ENCODE data around the gene TBC1D16. TPM values are rescaled to one million over a fixed set of nuclear protein-coding genes. Genes with fewer than 3 reads are reported as not detected.

The TBC1D16 gene
- total and polyA plus RNA-seq, 8 donors: 4.9 to 31.4 (median 19.7) TPM

GRCh38 chr17:79930877-79931816 is 104.5 kb downstream of the TBC1D16 start:
- Histone ChIP-seq H3K4me1 (peaks cover 0 to 4% (median 3%) of the 10 kb centered on the region in 3 donors), H3K36me3 (no peaks in the 10 kb centered on the region), H3K9me3 (no peaks in the 10 kb centered on the region), H3K4me3 (no peak overlapping the region), H3K27ac (no peak overlapping the region), H3K27me3 (peaks cover 0 to 3% (median 0%) of the 10 kb centered on the region in 4 donors)
- ATAC-seq (peak in 1 of 4 donors; percentile 10), DNase-seq (no peak), FAIRE-seq (no peak)
- no peak for TF ChIP-seq CTCF (IDR thresholded peaks at IDR 0.05)
- 35 to 46% methylated on average over 16 to 17 of the region's 17 CpGs for WGBS, 2 donors
- intact Hi-C loops (cut with DNase I): no loop called here

DNA sequence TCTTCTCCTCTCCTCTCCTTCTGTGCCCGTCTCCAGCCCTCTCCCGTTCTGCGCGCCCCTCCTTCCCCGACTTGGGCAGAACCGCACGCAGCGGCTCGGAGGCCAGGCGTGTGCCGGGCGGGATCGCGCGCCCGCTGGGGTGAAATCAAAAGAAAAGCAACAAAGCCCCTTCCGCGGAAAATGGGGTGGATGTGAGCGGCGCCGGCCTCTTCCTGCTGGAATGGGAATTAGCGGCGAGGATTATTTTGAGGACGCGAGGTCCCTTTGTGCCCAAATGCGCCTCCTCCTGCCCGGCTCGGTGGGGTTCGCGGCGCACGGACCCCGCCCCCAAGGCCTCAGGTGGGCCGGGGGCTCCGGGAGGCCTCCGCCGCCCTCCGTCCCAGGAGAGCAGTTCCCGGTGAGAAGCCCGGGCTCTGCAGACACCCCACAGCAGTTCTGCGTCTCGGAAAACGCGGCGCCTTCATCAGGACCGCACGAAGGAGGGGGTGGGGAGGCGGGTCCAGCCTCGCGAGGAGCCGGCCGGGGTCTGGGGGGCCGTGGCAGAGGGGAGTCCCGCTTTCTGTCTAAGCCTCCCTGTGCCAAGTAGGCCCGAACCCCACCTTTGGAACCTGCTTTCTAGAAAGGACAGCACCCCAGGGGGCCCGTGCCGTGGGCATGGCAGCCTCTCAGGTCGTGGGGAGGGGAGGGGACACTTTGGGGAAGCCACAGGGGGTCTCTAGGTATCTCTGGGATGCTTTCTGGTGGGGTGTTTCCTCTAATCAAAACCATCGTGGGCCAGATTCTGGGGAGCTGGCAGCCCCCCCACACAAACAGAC is 105.4 kb downstream of the TBC1D16 start:
- H3K27ac ChIP-seq: no peak overlapping the region
- ATAC-seq: no peak
- no peak for TF ChIP-seq CTCF (IDR thresholded peaks at IDR 0.05)
- FAIRE-seq: no peak
- no peak for DNase-seq
- peaks cover 0 to 3% (median 0%) of the 10 kb centered on the region in 4 donors for H3K27me3 ChIP-seq
- intact Hi-C loops (cut with DNase I): no loop called here
- WGBS, 2 donors: 2% methylated on average over 44 to 57 of the region's 59 CpGs
- H3K9me3 ChIP-seq: no peaks in the 10 kb centered on the region
- peak overlapping the region in 2 of 4 donors; percentile 0 to 26 for H3K4me3 ChIP-seq
- H3K36me3 ChIP-seq: no peaks in the 10 kb centered on the region
- H3K4me1 ChIP-seq: peaks cover 2 to 5% (median 4%) of the 10 kb centered on the region in 3 donors

- Histone ChIP-seq H3K27ac (no peak overlapping the region), H3K4me1 (peaks cover 9 to 11% (median 10%) of the 10 kb centered on the region in 3 donors), H3K4me3 (no peak overlapping the region), H3K27me3 (peaks cover 0 to 3% (median 0%) of the 10 kb centered on the region in 4 donors), H3K36me3 (no peaks in the 10 kb centered on the region), H3K9me3 (no peaks in the 10 kb centered on the region)
- no peak for ATAC-seq
- 81 to 88% methylated on average over 15 to 25 of the region's 25 CpGs for WGBS, 2 donors
- intact Hi-C loops (cut with DNase I): no loop called here
- no peak for TF ChIP-seq CTCF (IDR thresholded peaks at IDR 0.05)
- DNase-seq: no peak
- FAIRE-seq: no peak
Measured at GRCh38 chr17:79929257-79930061, 106.2 kb downstream of the TBC1D16 start.

- ATAC-seq (no peak), FAIRE-seq (no peak), DNase-seq (peak in 1 of 6 donors; percentile 59)
- Histone ChIP-seq H3K4me1 (peaks cover 9 to 11% (median 10%) of the 10 kb centered on the region in 3 donors), H3K9me3 (no peaks in the 10 kb centered on the region), H3K4me3 (no peak overlapping the region), H3K36me3 (no peaks in the 10 kb centered on the region), H3K27me3 (peaks cover 0 to 3% (median 0%) of the 10 kb centered on the region in 4 donors), H3K27ac (no peak overlapping the region)
- intact Hi-C loops (cut with DNase I): no loop called here
- no peak for TF ChIP-seq CTCF (IDR thresholded peaks at IDR 0.05)
- WGBS, 2 donors: 83 to 91% methylated on average over 16 of the region's 16 CpGs
Measured at GRCh38 chr17:79928502-79929256, 107.0 kb downstream of the TBC1D16 start.

Data from pancreas (tissue), 10 donors.